Calu3 (cell line): ENCODE measurements around the gene PHKA2. TPM values are rescaled to one million over a fixed set of nuclear protein-coding genes. Genes with fewer than 3 reads are reported as not detected.

Experiments used
- BruUV-seq: library from RNA; stranded (reverse); fragments of 400-500 nt; replicated peaks from 2 replicates; lab custom pipeline; 2021; lab: Mats Ljungman, UMichigan
- CTCF ChIA-PET: fragments of 300-600 bp; sonication (Branson Sonifier 250); formaldehyde crosslinking; loops from one replicate; lab custom pipeline; 2022; ENCODE audit warnings: antibody characterized with exemption; lab: Charles Lee
- DNase-seq: peaks from one replicate; pipeline ENCODE4 v3.0.0; 2022
- H3K27ac Mint-ChIP-seq: one replicate; pipeline ENCODE4 v1.8.0; 2022; ENCODE audit warnings: mixed read lengths; ENCODE audit not compliant: unreplicated experiment
- H3K27me3 Mint-ChIP-seq: one replicate; pipeline ENCODE4 v1.8.0; 2022; ENCODE audit warnings: mixed read lengths; ENCODE audit not compliant: unreplicated experiment
- H3K36me3 Mint-ChIP-seq: one replicate; pipeline ENCODE4 v1.8.0; 2022; ENCODE audit warnings: mild to moderate bottlenecking, moderate library complexity, mixed read lengths; ENCODE audit not compliant: insufficient read depth, unreplicated experiment
- H3K4me1 Mint-ChIP-seq: one replicate; pipeline ENCODE4 v1.8.0; 2022; ENCODE audit warnings: mild to moderate bottlenecking, low read depth, mixed read lengths; ENCODE audit not compliant: unreplicated experiment
- H3K4me3 Mint-ChIP-seq: one replicate; pipeline ENCODE4 v1.8.0; 2022; ENCODE audit warnings: mild to moderate bottlenecking, low read depth, moderate library complexity, mixed read lengths; ENCODE audit not compliant: unreplicated experiment
- H3K9me3 Mint-ChIP-seq: one replicate; pipeline ENCODE4 v1.8.0; 2022; ENCODE audit warnings: low read depth, mixed read lengths; ENCODE audit not compliant: unreplicated experiment
- CTCF ChIP-seq: fragments of 200-600 bp; IDR thresholded peaks from one replicate; pipeline ENCODE4 v1.8.0; 2022; ENCODE audit warnings: antibody characterized with exemption; ENCODE audit not compliant: unreplicated experiment
- intact Hi-C: fragments of 100-400 bp; cut with micrococcal nuclease; formaldehyde crosslinking; loops from one replicate; pipeline ENCODE4 v1.10.0; 2022; ENCODE audit not compliant: unreplicated experiment
- total RNA-seq: library from RNA; stranded (reverse); gene quantifications from 2 replicates; pipeline ENCODE4 v1.2.3, GENCODE V29; 2022

PHKA2 gene
- total RNA-seq, 1 experiment from 2014 or later: 47.6 TPM

DNA sequence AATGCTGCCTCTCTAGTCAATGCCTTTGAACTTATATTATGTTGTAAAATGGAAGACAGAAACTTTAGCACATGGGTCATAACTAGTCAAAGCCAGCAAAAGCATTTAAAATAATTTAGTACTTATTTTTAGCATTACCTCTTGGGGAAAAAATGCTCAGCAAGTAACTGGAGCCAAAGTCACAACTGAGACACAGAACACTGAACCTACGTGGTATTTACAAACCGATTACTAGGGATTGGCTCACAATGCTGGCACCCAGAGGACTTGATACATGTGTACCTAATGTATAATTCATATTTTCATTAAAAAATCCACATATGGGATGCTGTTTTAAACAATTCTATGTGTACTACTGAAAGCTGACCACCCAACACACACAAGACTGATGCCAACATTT is 38.4 kb downstream of the PHKA2 start:
- CTCF ChIA-PET: no interaction called here
- Mint-ChIP-seq H3K4me3 (no peak overlapping the region), H3K4me1 (no peaks in the 10 kb centered on the region), H3K36me3 (no peaks in the 10 kb centered on the region), H3K27ac (no peak overlapping the region), H3K27me3 (no peaks in the 10 kb centered on the region), H3K9me3 (no peaks in the 10 kb centered on the region)
- intact Hi-C loops: no loop called here
- DNase-seq: no peak
- no TSS peak for BruUV-seq
- TF ChIP-seq CTCF: no peak

DNA sequence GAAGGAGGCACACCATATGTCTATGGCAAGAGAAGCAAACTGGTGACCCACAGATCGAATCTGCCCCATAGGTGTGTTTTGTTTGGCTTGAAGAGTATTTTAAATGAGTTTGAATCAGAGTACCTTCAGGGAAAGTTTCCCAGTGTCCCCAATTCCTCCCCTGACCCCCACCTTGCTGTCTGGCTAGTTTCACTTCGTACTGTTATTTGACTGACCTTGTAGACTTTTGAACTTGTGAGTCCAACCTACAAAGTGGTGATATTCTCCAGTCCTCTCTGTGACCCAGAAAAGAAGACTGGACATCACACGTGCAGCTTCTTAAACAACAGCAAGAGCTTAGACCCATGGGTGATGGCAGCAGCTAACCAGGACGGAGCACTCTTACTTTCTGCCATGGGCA is 39.4 kb downstream of the PHKA2 start:
- intact Hi-C loops: no loop called here
- H3K36me3 Mint-ChIP-seq: no peaks in the 10 kb centered on the region
- H3K9me3 Mint-ChIP-seq: no peaks in the 10 kb centered on the region
- no peak overlapping the region for H3K27ac Mint-ChIP-seq
- no peak for TF ChIP-seq CTCF
- no peaks in the 10 kb centered on the region for H3K27me3 Mint-ChIP-seq
- no peak overlapping the region for H3K4me3 Mint-ChIP-seq
- BruUV-seq: no TSS peak
- no peaks in the 10 kb centered on the region for H3K4me1 Mint-ChIP-seq
- CTCF ChIA-PET: no interaction called here
- DNase-seq: no peak

DNA sequence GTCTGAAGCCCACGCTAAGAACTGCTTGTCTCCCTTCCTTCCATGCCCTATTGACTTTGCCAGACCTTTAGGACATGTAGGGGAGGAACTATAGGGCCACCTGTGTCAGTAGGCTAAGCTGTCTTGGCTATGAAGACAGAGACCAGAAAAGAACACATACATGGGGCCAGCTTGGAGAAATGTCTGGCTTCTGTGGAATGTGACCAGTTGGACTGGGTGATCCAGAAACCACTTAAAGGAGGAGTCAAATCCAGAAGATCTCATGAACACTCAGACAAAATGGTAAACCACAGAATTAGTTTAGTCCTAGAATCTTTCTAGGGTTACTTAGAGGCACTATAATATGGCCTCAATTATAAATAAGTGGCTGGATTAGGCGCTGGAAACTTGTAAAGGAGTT is 42.0 kb downstream of the PHKA2 start:
- H3K4me3 Mint-ChIP-seq: no peak overlapping the region
- BruUV-seq: no TSS peak
- intact Hi-C loops: no loop called here
- H3K9me3 Mint-ChIP-seq: no peaks in the 10 kb centered on the region
- H3K27ac Mint-ChIP-seq: no peak overlapping the region
- no peaks in the 10 kb centered on the region for H3K4me1 Mint-ChIP-seq
- no peaks in the 10 kb centered on the region for H3K27me3 Mint-ChIP-seq
- H3K36me3 Mint-ChIP-seq: peaks cover 10% of the 10 kb centered on the region
- CTCF ChIA-PET: no interaction called here
- no peak for TF ChIP-seq CTCF
- no peak for DNase-seq

DNA sequence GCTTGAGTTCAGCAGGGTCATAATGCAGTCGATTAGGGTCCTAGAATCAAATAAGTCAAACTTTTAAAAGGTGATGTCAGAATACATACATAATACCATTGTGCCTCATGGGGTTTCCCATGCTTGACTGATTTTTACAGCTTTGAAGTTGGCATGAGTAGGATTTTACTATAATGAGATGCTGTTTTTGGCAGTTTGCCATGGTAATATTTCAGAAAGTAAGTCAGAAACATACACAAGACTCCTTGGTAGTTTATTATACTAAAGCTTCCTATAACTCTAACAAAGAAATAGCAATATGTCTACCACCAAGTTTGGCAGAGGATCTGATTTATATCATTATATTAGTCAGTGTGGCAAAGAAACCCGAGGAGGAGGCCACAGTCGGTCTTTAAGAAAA is 45.2 kb downstream of the PHKA2 start:
- Mint-ChIP-seq H3K9me3 (no peaks in the 10 kb centered on the region), H3K27ac (no peak overlapping the region), H3K4me3 (no peak overlapping the region), H3K27me3 (no peaks in the 10 kb centered on the region), H3K4me1 (no peaks in the 10 kb centered on the region), H3K36me3 (peaks cover 10% of the 10 kb centered on the region)
- no peak for DNase-seq
- CTCF ChIA-PET: no interaction called here
- TF ChIP-seq CTCF: no peak
- no TSS peak for BruUV-seq
- intact Hi-C loops: loop anchor here (5.0 kb wide), 2 partner anchors 69 to 394 kb away; no protein-coding TSS in a partner anchor
